ENCODE results near the gene CTU2.

Gene CTU2

GRCh38 chr16:88743693-88744576 lies 37.6 kb downstream of the CTU2 start:
- peak; percentile 45 for DNase-seq (ENCODE audit: low spot score)

GRCh38 chr16:88744577-88745521 lies 38.5 kb downstream of the CTU2 start:
- no peak for DNase-seq (ENCODE audit: low spot score)

- DNase-seq (ENCODE audit: low spot score): no peak
These were observed 40.2 kb downstream of the CTU2 start for GRCh38 chr16:88746506-88746905.

GRCh38 chr16:88747588-88748301 lies 41.4 kb downstream of the CTU2 start:
- DNase-seq (ENCODE audit: low spot score): no peak

- DNase-seq (ENCODE audit: low spot score): no peak
These were observed 42.1 kb downstream of the CTU2 start for GRCh38 chr16:88748364-88748763.

GRCh38 chr16:88749358-88749757 lies 43.1 kb downstream of the CTU2 start:
- DNase-seq (ENCODE audit: low spot score): no peak

GRCh38 chr16:88750854-88751253 lies 44.6 kb downstream of the CTU2 start:
- no peak for DNase-seq (ENCODE audit: low spot score)

GRCh38 chr16:88752386-88753002 lies 46.2 kb downstream of the CTU2 start:
- no peak for DNase-seq (ENCODE audit: low spot score)

GRCh38 chr16:88753191-88753590 lies 46.9 kb downstream of the CTU2 start:
- DNase-seq (ENCODE audit: low spot score): no peak

GRCh38 chr16:88753602-88754001 lies 47.3 kb downstream of the CTU2 start:
- DNase-seq (ENCODE audit: low spot score): no peak

- DNase-seq (ENCODE audit: low spot score): no peak
These were observed 48.0 kb downstream of the CTU2 start for GRCh38 chr16:88754109-88754911.

GRCh38 chr16:88754912-88755744 lies 48.8 kb downstream of the CTU2 start:
- DNase-seq (ENCODE audit: low spot score): no peak

- no peak for DNase-seq (ENCODE audit: low spot score)
These were observed 49.6 kb downstream of the CTU2 start for GRCh38 chr16:88755745-88756443.

GRCh38 chr16:88758227-88758943 lies 52.1 kb downstream of the CTU2 start:
- DNase-seq (ENCODE audit: low spot score): no peak

- no peak for DNase-seq (ENCODE audit: low spot score)
These were observed 52.6 kb downstream of the CTU2 start for GRCh38 chr16:88758944-88759244.

GRCh38 chr16:88759245-88759975 lies 53.1 kb downstream of the CTU2 start:
- no peak for DNase-seq (ENCODE audit: low spot score)

GRCh38 chr16:88759976-88760350 lies 53.7 kb downstream of the CTU2 start:
- DNase-seq (ENCODE audit: low spot score): no peak
